HG03354 (cell line): ENCODE results near the gene HDAC9.

ENCODE experiments used
- ATAC-seq: cut with Tn5 transposase; IDR thresholded peaks from one replicate; pipeline ENCODE4 v1.9.1; 2021; ENCODE audit warnings: mild to moderate bottlenecking; ENCODE audit not compliant: unreplicated experiment, poor library complexity, severe bottlenecking

Gene HDAC9

DNA sequence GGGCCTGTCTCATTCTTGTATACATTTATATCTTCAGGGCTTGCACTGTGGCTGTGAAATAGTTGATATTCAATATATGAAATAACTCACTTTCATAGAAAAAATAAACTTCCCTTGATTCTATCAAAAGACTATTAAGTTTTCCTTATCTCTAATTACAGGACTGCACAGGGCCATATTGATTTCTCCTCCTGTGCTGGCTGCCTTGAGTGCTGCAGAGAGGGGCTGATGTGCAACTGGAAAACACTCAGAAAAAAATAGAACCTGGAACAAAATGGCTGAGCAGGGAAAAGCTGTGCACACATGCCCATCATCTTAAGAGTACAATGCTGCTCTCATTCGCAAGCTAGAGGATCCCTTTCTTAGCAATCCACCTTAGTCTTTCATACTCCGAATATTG lies 5.9 kb upstream of the HDAC9 start:
- no peak for ATAC-seq

DNA sequence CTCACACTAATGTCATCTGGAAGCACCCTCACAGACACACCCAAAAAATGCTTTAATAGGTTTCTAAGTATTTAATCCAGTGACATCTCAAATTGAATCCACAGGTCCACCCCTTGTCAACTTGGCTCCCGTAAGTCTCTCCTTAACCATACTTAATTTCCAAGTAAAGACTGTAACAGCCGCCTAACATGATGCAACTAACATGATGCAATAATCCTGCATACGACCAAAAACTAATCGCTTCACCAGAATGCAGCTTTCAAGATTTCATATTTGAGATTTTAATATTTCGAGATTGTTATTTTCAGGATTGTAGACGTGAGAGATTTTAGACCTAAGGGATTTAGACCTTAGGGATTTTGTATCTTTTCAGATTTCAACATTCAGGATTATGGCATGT lies 3.7 kb upstream of the HDAC9 start:
- no peak for ATAC-seq

DNA sequence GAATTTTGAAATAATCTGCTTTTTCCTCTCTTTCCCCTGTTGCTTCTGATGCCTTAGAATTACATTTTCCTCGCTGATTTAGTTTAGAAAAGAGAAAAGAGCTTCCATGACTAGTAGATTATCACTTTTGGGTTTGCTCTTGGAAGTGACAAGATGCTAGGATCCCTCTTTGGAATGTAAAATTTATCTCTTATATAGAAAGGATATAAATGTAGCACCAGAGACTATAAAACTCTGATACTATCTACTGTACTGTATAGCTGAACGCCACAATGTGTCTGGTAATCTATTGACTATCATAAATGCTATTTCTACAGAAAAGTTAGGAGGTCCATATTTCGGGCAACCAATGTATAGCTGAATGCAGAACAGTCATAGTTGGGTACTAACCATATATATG lies 1.1 kb upstream of the HDAC9 start:
- no peak for ATAC-seq

DNA sequence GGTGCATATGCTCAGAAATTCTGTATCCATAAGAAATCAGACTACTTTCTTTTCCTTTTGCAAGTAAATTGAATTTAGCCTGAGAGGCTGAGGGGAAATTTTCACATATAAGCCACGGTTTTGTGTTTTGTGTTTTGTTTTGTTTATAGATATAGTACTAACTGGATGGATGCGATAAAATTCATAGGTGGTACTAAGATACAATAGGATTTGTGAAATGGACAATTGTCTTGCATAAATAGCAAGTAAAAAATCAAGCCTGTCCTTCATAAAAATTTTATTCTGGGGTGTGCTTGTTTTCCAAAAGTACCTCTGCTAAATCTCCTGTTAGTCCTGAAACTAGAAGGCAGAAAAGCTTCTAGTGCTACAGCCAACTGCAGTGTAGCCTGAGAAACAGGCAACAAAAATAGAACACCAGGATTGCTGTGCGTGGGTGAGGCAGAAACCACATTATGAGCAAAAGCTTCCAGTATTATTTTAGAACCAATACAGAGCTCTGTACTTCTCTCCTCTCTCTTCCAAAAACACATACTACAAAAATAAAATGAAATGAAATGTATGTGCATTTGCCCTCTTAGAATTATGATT lies 634 bp upstream of the HDAC9 start:
- ATAC-seq, result peak; percentile 16

DNA sequence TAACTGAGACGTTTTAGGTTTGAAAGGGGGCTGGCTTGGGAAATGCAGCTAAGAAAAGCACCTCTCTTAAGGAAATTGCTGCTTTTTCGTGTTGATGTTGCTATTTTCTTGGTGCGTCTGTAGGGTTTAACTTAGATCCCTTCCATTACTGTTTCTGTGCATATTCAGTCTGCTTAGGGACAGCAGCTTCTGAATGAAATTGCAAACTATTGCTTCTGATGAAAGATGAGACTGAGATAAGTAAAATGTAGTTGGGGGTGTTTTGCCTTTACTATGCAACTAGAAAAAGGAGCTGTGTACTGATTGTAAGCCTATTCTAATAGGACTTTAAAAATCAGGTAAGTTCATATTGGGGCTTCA lies 772 bp downstream of the HDAC9 start:
- peak; percentile 6 for ATAC-seq

DNA sequence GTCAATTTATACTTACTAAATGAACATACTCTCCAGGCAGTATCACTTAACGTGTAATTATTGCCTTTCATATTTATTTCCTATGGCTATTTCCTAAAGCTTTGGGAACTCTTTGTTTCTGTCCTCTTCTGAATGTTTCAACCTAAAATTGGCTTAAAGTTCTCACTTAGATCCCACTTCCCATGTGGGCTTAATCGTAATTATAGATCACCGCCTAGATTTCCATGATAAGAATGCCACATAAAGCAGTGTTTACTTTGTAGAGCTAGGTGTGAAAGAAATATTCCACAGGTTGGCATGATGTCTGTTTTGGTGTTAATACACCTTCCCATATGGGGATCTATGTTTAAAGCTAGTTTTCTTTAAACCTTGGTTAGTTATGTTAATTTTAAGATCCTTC lies 1.5 kb downstream of the HDAC9 start:
- no peak for ATAC-seq

DNA sequence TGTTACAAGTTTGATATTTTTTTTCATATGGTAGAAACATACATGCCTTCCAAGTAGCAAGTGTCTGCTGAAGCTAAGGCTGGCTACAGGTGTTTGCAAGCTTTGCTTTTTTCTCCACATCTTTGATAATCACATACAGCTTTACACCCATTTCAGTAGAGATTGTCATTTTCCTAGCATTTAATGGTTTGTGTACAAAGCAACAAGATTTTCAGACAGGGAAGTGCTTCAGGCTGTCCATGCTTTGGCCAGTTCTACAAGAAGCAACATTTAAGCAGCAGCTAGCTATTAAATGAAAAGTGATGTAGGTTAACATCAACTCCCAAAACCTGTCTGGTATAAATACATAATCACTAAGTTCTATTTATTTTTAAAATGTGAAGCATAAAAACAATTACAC lies 2.3 kb downstream of the HDAC9 start:
- ATAC-seq, result no peak

DNA sequence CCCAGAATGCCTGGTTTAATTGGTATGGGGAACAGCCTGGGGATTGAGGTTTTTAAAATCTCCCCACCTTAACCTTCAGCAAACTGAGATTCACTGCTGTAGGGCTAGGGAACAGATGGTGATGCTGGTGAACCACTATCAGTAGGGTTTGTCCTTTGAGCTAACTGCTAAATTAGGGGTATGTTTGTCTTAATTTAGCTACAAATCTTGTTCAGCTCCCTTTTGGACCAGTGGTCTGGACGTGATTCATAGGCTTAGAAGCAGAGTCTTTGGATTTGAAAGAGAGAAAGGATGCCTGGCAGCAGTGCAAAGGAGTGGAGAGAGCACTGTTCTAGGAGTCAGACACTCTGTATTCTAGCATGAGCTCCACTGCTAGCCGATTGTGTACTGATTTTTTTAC lies 2.8 kb downstream of the HDAC9 start:
- no peak for ATAC-seq

DNA sequence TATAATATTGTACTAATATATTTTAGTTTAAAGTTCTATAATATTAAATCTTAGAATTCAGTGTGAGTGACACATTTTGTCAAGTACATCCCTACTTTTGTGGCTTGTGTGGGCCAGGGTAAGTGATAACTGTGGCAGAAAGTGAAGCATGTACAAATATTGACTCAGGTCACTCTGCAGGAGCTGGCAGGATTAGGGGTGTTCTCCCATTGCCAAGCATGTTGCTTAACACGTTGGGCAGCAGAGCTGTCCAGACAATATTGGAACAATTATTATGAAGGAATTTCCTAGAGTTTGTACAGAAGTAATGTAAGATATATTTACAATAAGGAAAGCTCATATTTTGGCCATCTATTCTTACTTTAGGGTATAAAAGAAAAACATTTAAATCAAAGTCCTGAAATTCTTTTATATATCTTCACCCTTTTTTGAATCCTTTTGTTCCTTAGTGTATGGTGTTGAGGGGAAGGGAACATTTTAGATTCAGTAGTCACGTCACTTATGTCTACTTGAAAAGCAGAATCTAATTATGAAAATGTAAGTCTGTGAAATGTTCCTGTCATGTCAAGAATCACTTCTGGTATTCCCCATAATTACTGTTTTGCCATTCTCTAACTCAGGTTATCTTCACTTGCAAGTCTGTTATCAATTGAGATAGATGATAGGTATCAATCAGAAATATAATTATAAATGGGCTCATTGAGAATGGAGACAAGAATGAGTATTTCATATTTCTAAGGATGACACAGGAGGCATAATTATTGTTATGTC lies 4.0 kb downstream of the HDAC9 start:
- ATAC-seq, result no peak

DNA sequence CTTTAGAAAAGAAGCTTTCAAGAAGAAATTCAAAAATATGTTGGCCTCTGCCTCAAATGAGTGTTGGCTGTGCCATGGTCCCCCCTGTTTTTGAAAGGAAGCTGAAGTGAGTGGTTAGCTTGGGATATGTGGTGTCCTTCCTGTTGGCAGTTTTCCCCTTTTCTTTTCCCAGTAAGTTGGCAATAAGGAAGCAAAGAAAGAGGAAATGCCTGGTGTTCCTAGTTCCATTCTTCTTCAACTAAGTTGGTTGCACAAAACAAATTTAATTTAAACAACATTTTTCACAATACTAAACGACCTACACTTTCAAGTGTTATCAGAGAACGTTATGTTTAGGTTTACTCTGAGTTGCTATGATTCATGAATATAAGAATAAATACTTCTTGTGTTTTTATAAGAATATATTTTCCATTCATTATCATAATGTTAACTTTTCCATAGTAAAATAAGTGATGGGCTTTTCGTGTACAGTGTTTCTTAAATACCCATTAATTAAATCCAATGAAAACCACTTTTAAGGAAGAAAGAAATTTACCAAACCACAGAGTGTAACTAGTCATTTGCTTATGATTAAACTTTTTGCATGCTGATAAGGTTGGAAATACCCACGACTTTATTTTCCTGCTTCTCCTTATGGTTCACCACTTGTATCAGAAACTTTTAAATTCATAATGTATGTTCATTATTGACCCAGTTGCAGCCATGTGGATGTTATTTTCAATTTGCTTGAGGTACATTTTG lies 7.7 kb downstream of the HDAC9 start:
- no peak for ATAC-seq

DNA sequence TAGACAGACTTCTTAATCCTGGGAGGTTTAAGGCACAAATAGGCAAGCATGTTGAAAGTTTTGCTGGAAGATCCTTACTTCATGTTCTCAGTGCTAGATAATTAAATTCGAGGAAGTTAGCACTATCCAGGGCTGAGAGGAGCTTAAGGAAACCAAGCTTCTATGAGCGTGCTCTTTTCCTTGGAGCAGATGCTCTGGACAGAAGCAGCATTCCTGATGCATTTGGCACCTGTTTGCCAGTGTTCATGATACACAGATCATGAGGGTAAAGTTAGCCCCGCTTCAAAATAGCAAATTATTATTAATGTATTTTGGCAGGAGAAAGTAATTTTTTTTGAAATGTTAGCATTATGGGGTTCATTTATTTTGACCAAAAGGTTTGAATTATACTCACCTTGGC lies 9.4 kb downstream of the HDAC9 start:
- ATAC-seq, result no peak

DNA sequence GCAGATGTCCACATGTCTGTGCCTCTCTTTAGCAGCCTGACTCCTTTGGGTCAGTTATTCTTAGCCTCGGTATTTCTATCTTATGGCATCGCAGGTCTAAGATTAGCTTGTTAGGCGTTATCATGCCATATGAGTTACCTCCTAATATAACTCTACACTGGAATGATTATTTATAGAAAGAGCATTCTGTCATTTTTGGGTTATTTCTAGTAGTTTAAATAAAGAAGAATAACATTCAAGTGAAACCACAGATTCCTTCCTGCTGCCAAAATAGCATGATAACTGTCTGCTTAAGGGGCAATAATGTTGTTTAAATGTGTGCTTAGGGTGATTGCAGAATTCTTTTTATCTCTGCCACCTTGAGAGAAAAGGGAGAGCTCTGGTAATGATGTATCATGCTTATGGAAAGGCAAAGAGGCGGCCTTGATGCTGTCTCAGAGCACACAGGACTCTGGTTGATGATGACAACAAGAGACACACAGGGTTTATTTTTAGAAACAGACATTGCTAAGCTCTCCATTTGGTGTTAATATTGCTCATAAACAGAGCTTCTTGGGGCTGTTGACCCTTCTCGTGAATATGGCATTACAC lies 10.4 kb downstream of the HDAC9 start:
- ATAC-seq, result peak; percentile 61

DNA sequence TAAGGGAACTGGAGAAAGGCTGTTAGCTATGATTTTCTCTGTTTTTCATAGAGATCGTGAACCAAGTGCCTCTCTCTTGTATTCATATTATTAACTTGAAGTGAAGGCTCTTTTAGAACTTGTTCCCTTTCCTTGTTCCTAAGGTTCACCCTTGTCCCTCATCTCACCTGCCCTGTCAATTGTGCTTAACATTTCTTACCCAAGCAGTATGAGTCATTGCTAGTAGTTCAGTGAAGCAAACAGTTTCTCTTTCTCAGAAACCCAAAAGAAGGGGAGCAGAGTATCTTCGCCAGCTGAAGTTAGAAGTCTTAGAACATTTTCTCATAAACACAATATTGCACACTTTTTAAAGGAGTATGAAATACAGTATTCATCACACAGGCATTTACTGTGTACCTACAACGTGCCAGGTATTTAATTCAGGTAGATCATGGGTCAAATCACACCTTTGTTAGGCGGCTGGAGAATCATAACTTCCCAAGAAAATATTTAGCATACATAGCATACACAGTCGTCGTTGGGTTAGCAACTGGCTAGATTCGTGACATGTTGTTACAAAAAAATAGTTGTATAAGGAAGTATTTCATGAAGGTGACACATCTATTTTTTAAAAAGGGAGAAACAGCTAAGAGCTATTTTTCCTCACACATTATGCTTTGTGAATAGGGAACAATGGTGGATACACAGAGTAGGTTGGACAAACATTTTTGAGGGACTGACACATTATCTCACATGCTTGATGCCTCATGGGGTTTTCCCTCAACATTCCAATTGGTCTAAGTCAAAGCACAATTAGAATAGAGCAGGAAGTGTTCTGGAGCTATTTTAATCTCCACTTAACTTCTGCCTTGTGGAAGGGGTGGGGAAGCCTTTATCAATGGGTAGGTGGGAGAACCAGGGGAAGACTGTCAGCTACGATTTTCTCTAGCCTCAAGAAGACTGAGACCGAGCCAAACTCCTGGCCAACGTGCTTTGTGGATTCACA lies 13.2 kb downstream of the HDAC9 start:
- ATAC-seq, result peak; percentile 85

DNA sequence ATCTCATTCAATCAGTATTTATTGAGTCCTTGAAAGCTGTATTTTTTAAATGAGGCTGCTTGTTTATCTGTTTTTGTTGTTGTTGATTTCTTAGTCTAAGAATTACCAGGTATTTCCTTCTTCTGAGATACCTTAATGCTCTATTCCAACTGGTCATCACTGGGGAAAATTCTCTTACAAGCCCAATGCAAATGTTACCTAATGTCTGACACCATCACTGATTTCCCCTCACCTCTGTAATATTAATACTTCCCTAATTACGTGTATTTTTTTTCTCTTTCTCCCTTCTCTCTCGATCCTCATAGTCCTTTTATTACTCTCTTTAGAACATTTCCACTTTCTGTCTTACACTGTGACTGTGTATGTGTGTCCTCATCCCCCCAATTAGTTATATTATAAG lies 13.9 kb downstream of the HDAC9 start:
- ATAC-seq, result no peak

DNA sequence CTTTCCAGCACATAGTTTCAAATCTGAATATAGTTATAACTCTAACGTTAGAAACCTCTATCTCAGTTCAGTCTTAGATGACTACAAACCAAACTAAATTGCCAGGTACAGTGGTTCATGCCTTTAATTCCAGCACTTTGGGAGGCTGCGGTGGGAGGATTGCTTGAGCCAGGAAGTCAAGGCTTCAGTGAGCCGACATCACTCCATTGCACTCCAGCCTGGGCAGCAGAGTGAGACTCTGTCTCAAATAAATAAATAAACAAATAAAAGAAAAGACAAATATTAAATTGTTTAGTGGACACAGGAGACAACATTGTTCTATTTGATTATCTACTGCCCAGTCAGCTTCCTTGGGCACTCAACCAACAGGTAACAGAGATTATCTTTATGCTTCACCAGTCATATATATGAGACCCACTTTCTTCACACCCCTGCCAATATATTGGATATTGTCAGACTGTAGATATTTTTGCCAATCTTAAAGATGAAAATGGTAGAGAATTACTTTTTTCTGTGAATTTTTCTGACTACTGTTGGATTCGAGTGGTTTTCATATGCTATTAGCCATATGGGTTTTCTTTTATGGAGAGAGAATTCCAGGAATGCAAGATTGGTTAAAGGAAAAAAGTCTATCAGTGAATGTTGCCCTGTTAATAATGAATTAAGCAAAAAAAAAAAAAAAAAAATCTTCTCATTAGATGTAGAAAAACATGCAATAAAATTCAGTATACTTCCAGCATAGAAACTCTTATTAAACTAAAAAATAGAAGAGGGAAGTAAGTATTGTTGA lies 16.0 kb downstream of the HDAC9 start:
- no peak for ATAC-seq

DNA sequence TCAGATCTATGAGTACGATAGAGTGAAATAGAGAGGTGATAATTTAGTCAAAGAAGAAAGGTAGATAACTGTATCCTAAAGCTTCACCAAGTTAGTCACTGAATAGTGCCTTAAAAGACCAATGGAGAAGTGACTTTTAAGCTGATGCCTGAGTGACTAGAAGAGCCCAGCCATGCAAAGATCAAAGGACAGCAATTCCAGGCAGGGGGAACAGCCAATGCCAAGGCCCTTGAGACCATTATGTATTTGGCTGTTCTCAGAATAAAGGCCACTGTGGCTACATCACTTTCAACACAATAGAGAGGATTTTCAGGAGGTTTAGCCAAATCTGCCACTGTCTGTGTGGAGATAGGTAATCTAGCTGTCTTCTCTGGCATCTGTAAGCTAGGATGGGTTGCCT lies 17.8 kb downstream of the HDAC9 start:
- no peak for ATAC-seq

DNA sequence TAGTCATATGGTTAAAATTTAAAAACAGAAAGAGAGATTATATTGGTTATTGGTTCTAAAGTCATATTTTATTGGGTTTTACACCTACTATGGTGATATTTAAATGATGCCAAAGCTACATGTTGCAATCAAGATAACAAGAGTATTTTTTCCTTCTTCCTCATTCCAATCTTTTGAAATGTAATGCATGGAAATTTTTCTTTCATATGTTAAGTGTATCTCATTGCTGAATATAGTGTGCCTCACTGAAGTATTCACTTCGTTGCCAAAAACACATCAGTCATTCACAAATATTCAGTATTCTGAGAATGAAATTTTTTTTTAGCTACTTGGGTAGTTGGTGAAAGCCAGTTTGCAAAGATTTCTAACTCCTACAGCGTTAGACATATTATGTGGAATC lies 19.5 kb downstream of the HDAC9 start:
- ATAC-seq, result no peak

DNA sequence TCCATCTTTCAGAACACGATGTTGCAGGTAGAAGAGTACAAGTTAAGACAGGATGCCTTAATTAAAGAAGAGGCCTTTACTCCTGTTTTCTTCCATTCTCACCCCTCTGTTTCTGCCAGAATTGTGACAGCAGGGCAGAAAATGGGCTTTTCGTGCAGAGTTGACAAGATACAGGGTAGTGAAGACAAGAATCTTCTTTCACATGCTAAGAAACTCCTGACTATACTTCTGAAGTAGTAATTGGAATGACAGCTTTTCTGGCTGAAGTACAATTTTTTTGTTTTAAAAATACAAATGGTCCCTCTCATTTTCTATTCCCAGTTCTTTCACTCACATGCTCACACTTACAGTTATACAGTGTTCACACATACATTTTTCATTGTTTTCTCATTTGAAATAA lies 22.1 kb downstream of the HDAC9 start:
- no peak for ATAC-seq

DNA sequence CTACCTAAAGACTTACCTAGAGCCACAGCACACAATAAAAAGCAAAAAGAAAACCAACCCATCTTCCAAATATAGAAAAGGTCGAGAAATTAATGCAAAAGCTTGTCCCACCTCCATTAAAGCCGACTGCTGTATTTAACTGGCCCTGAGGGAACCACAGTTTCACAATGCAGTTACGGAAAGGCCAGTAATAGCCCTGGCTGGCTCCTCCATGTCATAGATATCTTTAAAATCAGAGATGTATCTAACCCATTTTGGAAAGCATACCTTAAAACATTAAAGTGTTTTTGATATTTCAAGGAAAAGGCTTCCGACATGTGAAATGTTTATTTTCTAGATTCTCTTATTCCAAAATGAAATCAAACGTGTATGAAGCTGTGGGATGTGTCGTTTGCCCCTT lies 23.0 kb downstream of the HDAC9 start:
- no peak for ATAC-seq
